Right lobe of liver (tissue), 6 donors: ENCODE measurements around the gene ELL. TPM values are rescaled to one million over a fixed set of nuclear protein-coding genes. Genes with fewer than 3 reads are reported as not detected.

Source experiments
- ATAC-seq, 4 donors: fragments of 200-7000 bp; cut with Tn5 transposase; one replicate each; pipeline ENCODE4 v1.9.1; 2020; ENCODE audit warnings: mild to moderate bottlenecking in 4 of 4, moderate library complexity in 4 of 4
- DNase-seq, 3 donors: peaks; one replicate each; pipeline ENCODE4 v3.0.0-alpha.2; 2020
- H3K27ac ChIP-seq, 3 donors: fragments of 200-600 bp; one replicate each; pipeline ENCODE4 v1.8.0; 2022
- H3K27me3 ChIP-seq, 2 donors: fragments of 200-600 bp; one replicate each; pipeline ENCODE4 v1.8.0; 2022
- H3K36me3 ChIP-seq, 4 donors: fragments of 200-600 bp; sonication (generic) in 1 of 4; one replicate each; pipeline versions ENCODE4 v1.5.1 to v1.8.0; 2017 to 2022; ENCODE audit warnings: control low read depth in 1 of 4
- H3K4me1 ChIP-seq, 4 donors: fragments of 200-600 bp; sonication (generic) in 1 of 4; one replicate each; pipeline versions ENCODE4 v1.5.1 to v1.8.0; 2017 to 2022; ENCODE audit warnings: control low read depth in 1 of 4
- H3K4me3 ChIP-seq, 3 donors: fragments of 200-600 bp; one replicate each; pipeline ENCODE4 v1.8.0; 2022
- H3K9me3 ChIP-seq, 4 donors: fragments of 200-600 bp; sonication (generic) in 1 of 4; one replicate each; pipeline versions ENCODE4 v1.5.1 to v1.8.0; 2017 to 2022; ENCODE audit warnings: control low read depth in 1 of 4
- CTCF ChIP-seq, 4 donors: fragments of 200-600 bp in 3 of 4; fragments of 450-650 bp in 1 of 4; IDR thresholded peaks; one replicate each; pipeline versions ENCODE4 v1.5.1 to v1.8.0; 2016 to 2022; ENCODE audit warnings: antibody characterized with exemption in 4 of 4, mild to moderate bottlenecking in 2 of 4
- POLR2A ChIP-seq: fragments of 450-650 bp; IDR thresholded peaks from one replicate; pipeline ENCODE4 v1.6.1; 2017; ENCODE audit warnings: antibody characterized with exemption, mild to moderate bottlenecking
- WGBS: methylation state at CpG from one replicate; pipeline ENCODE4 v1.1.6; 2018; ENCODE audit warnings: low coverage, low lambda C conversion rate; ENCODE audit not compliant: insufficient coverage; ENCODE audit errors: missing lambda C conversion rate; 5-methylcytosine and 5-hydroxymethylcytosine counted together
- intact Hi-C, 2 donors: fragments of 100-400 bp; cut with DNase I; formaldehyde crosslinking; loops; one replicate each; pipeline versions ENCODE4 v1.11.2 to v1.14.1; 2022
- total RNA-seq, 6 experiments: library from RNA; depleted of rRNA in 2 of 6; stranded (reverse); fragments of >200 nt in 2 of 6; fragmentation: NEBNext Ultra II Directional in 3 of 6; extraction: Animal tissue kit (Norgen Biotek cat#: 25700) in 3 of 6; gene quantifications; one replicate each; pipeline versions ENCODE4 v1.1.0 to v1.2.4, GENCODE V29; 2016 to 2023
- donor health status: DM: no; HTN: yes; CAD: no.
- donor health status: DM: no; HTN: no; CAD: no.
- donor health status: DM: no; HTN: no; CAD: no.
- donor health status: DM: no; HTN: yes; CAD: no.
- donor health status: DM: no; HTN: yes; CAD: no.

Gene ELL
- total RNA-seq, 6 experiments from 2014 or later: 5.3 to 11.9 (median 8.6) TPM

- ATAC-seq: no peak
- intact Hi-C loops: no loop called here
- no peak overlapping the region for H3K4me3 ChIP-seq
- peaks cover 0 to 50% (median 26%) of the 10 kb centered on the region in 4 donors for H3K4me1 ChIP-seq
- DNase-seq: no peak
- no peak overlapping the region for H3K27ac ChIP-seq
- TF ChIP-seq POLR2A (no peak), CTCF (IDR thresholded peaks at IDR 0.05) (no peak)
- WGBS: no CpG with 5 or more reads among the region's 11 CpGs
- H3K27me3 ChIP-seq: no peaks in the 10 kb centered on the region
- no peaks in the 10 kb centered on the region for H3K9me3 ChIP-seq
- peaks cover 0 to 8% (median 0%) of the 10 kb centered on the region in 4 donors for H3K36me3 ChIP-seq
These were observed 55.5 kb downstream of the ELL start for GRCh38 chr19:18466354-18466753.

DNA sequence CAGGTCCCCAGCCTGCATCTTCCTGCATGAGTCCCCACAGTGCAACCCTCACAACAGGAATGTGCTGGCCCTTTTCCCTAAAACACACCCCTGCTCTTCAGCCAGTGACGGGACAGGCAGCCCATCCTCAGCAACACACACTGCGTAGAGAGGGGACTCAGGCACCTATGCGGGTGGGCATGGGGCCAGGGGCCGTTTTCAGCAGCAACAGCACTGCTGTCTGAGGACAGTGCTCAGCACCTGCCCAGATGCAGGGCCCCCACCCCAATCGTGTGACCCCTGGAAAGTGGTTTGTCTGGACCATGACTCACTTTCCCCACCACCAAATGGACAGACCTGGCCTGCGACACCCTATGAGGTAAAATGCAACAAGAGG lies 55.9 kb downstream of the ELL start:
- Histone ChIP-seq H3K9me3 (no peaks in the 10 kb centered on the region), H3K27me3 (no peaks in the 10 kb centered on the region), H3K4me3 (no peak overlapping the region), H3K36me3 (peaks cover 0 to 12% (median 2%) of the 10 kb centered on the region in 4 donors), H3K27ac (no peak overlapping the region), H3K4me1 (peaks cover 0 to 50% (median 26%) of the 10 kb centered on the region in 4 donors)
- ATAC-seq: no peak
- 0% methylated on average over 1 of the region's 6 CpGs for WGBS
- intact Hi-C loops: no loop called here
- TF ChIP-seq CTCF (IDR thresholded peaks at IDR 0.05) (no peak), POLR2A (no peak)
- no peak for DNase-seq

- 53% methylated on average over 4 of the region's 30 CpGs for WGBS
- Histone ChIP-seq H3K4me1 (peaks cover 0 to 45% (median 24%) of the 10 kb centered on the region in 4 donors), H3K9me3 (no peaks in the 10 kb centered on the region), H3K4me3 (no peak overlapping the region), H3K27me3 (no peaks in the 10 kb centered on the region), H3K36me3 (peaks cover 2 to 17% (median 6%) of the 10 kb centered on the region in 4 donors), H3K27ac (peak overlapping the region; percentile 11 to 70 (median 47))
- ATAC-seq (no peak), DNase-seq (no peak)
- intact Hi-C loops: no loop called here
- TF ChIP-seq POLR2A (no peak), CTCF (IDR thresholded peaks at IDR 0.05) (no peak)
These were observed 56.5 kb downstream of the ELL start for GRCh38 chr19:18465214-18465963.

DNA sequence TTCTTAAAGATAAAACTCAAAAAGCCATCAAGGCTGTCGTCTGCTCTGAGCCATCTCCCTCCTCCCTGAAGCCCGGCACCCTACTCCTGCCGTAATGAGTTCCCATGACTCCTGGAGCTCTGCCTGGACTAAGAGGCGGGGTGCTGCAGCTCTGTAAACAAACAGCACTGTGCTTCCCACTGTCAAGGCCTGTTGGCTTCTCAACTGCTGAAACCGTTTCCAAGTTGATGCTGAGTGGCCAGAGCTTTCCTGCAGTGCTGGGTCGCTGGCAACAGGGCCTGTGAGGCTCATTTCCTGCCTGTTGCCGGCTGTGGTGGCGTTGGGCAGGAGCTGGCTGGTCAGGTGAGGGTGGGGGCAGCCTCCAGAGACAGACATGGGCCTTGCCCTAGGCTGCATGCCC lies 57.2 kb downstream of the ELL start:
- 0% methylated on average over 3 of the region's 8 CpGs for WGBS
- intact Hi-C loops: no loop called here

More for the DNA sequence above, 57.2 kb downstream of the ELL start:
- ATAC-seq (peak; percentile 65 to 78 (median 74)), DNase-seq (peak; percentile 78 to 95 (median 88))
- H3K4me3 ChIP-seq: no peak overlapping the region
- peaks cover 3 to 22% (median 6%) of the 10 kb centered on the region in 4 donors for H3K36me3 ChIP-seq
- H3K27me3 ChIP-seq: no peaks in the 10 kb centered on the region
- TF ChIP-seq CTCF (IDR thresholded peaks at IDR 0.05): no peak
- TF ChIP-seq POLR2A: peak; percentile 22
- peaks cover 0 to 43% (median 20%) of the 10 kb centered on the region in 4 donors for H3K4me1 ChIP-seq
- H3K27ac ChIP-seq: peak overlapping the region; percentile 11 to 70 (median 47)
- H3K9me3 ChIP-seq: no peaks in the 10 kb centered on the region
